GM23338 (cell line): ENCODE data around the gene DCLK3. TPM values are rescaled to one million over a fixed set of nuclear protein-coding genes. Genes with fewer than 3 reads are reported as not detected.
A peak's percentile ranks its signal among the peaks of the same experiment; 100 is the strongest.

Source experiments
- ATAC-seq: fragments of 200-7000 bp; cut with Tn5 transposase; 3 replicates; pipeline ENCODE4 v1.9.1; 2020
- DNase-seq: peaks from one replicate; pipeline ENCODE4 v3.0.0-alpha.2; 2015; ENCODE audit warnings: low spot score
- H2AFZ ChIP-seq: fragments of 200-600 bp; sonication (generic); 2 replicates; pipeline ENCODE4 v1.8.0; 2016; ENCODE audit warnings: antibody characterized with exemption, mild to moderate bottlenecking, moderate library complexity
- H3F3A ChIP-seq: fragments of 200-600 bp; sonication (generic); replicated peaks from 2 replicates; pipeline ENCODE4 v1.8.0; 2017; ENCODE audit warnings: antibody characterized with exemption, mixed run types, low read depth
- H3K27ac ChIP-seq: fragments of 200-600 bp; sonication (generic); 2 replicates; pipeline ENCODE4 v1.6.1; 2016; ENCODE audit warnings: low read depth
- H3K27me3 ChIP-seq: fragments of 200-600 bp; sonication (generic); 2 replicates; pipeline ENCODE4 v1.8.0; 2016; ENCODE audit warnings: mild to moderate bottlenecking, mixed run types, moderate library complexity; ENCODE audit not compliant: insufficient read depth
- H3K36me3 ChIP-seq: fragments of 200-600 bp; sonication (generic); 2 replicates; pipeline ENCODE4 v1.8.0; 2016; ENCODE audit warnings: mild to moderate bottlenecking; ENCODE audit not compliant: insufficient read depth
- H3K4me1 ChIP-seq: fragments of 200-600 bp; sonication (generic); 2 replicates; pipeline ENCODE4 v1.8.0; 2016; ENCODE audit warnings: mild to moderate bottlenecking, moderate library complexity; ENCODE audit not compliant: insufficient read depth
- H3K4me2 ChIP-seq: fragments of 200-600 bp; sonication (generic); 2 replicates; pipeline ENCODE4 v1.7.1; 2017; ENCODE audit warnings: mixed run types
- H3K4me3 ChIP-seq: fragments of 200-600 bp; sonication (generic); 2 replicates; pipeline ENCODE4 v1.6.1; 2016; ENCODE audit warnings: mixed run types
- H3K79me2 ChIP-seq: fragments of 200-600 bp; sonication (generic); replicated peaks from 2 replicates; pipeline ENCODE4 v1.8.0; 2017; ENCODE audit warnings: mild to moderate bottlenecking; ENCODE audit not compliant: insufficient read depth
- H3K9me2 ChIP-seq: fragments of 200-600 bp; sonication (generic); 2 replicates; pipeline ENCODE4 v1.8.0; 2017; ENCODE audit not compliant: insufficient read depth
- H4K20me1 ChIP-seq: fragments of 200-600 bp; sonication (generic); replicated peaks from 2 replicates; pipeline ENCODE4 v1.8.0; 2017; ENCODE audit warnings: mild to moderate bottlenecking; ENCODE audit not compliant: insufficient read depth
- H3K27ac Mint-ChIP-seq: 2 replicates; pipeline ENCODE4 v1.8.0; 2020; ENCODE audit warnings: inconsistent platforms, mild to moderate bottlenecking, moderate library complexity, mixed read lengths
- H3K27me3 Mint-ChIP-seq: 3 replicates; pipeline ENCODE4 v1.8.0; 2022; ENCODE audit warnings: low read depth, mild to moderate bottlenecking, moderate library complexity, mixed read lengths, inconsistent platforms; ENCODE audit not compliant: insufficient read depth, poor library complexity
- H3K36me3 Mint-ChIP-seq: 3 replicates; pipeline ENCODE4 v1.8.0; 2021; ENCODE audit warnings: low read depth, mild to moderate bottlenecking, inconsistent platforms, moderate library complexity, mixed read lengths
- H3K4me1 Mint-ChIP-seq: 3 replicates; pipeline ENCODE4 v1.8.0; 2020; ENCODE audit warnings: mild to moderate bottlenecking, inconsistent platforms, mixed read lengths
- H3K4me3 Mint-ChIP-seq: 3 replicates; pipeline ENCODE4 v1.8.0; 2021; ENCODE audit warnings: moderate library complexity, mild to moderate bottlenecking, inconsistent platforms, mixed read lengths
- H3K9me3 Mint-ChIP-seq: 3 replicates; pipeline ENCODE4 v1.8.0; 2020; ENCODE audit warnings: moderate library complexity, mild to moderate bottlenecking, inconsistent platforms, mixed read lengths
- CTCF ChIP-seq, 2 experiments: fragments of 200-600 bp in 1 of 2; sonication (generic) in 1 of 2; conservative IDR thresholded peaks; 2 replicates each; pipeline versions ENCODE4 v1.5.1 to v1.6.1; 2016 to 2017; ENCODE audit warnings: antibody characterized with exemption in 2 of 2, low read depth in 2 of 2, mild to moderate bottlenecking in 2 of 2, moderate library complexity in 1 of 2
- ETS1 ChIP-seq: IDR thresholded peaks from 2 replicates; pipeline ENCODE4 v1.6.1; 2016; ENCODE audit warnings: antibody characterized with exemption
- EZH2phosphoT487 ChIP-seq: fragments of 200-600 bp; sonication (generic); IDR thresholded peaks from one replicate; pipeline ENCODE4 v1.8.1; 2018; ENCODE audit warnings: antibody characterized with exemption; ENCODE audit not compliant: unreplicated experiment
- NANOG ChIP-seq: IDR thresholded peaks from 2 replicates; pipeline ENCODE4 v1.6.1; 2016; ENCODE audit warnings: antibody characterized with exemption, borderline replicate concordance
- POLR2AphosphoS5 ChIP-seq: IDR thresholded peaks from 2 replicates; pipeline ENCODE4 v1.6.1; 2016; ENCODE audit warnings: antibody characterized with exemption, low read depth
- REST ChIP-seq: IDR thresholded peaks from one replicate; pipeline ENCODE4 v1.6.1; 2018; ENCODE audit warnings: antibody characterized with exemption; ENCODE audit not compliant: unreplicated experiment
- ZNF114 ChIP-seq: fragments of 250-450 bp; sonication (Bioruptor Pico); IDR thresholded peaks from 2 replicates; pipeline ENCODE4 v1.5.0; 2020; ENCODE audit warnings: mild to moderate bottlenecking, moderate library complexity
- ZNF462 ChIP-seq: fragments of 250-450 bp; sonication (Bioruptor Pico); IDR thresholded peaks from 2 replicates; pipeline ENCODE4 v1.5.0; 2020; ENCODE audit warnings: mild to moderate bottlenecking, moderate library complexity
- polyA plus RNA-seq: library from polyadenylated mRNA; unstranded; fragments of >200 nt; fragmentation: Nextera tagmentation; extraction: Ambion mirVana; gene quantifications from 2 replicates; pipeline ENCODE4 v1.2.1, GENCODE V29; 2016
- total RNA-seq: library from RNA; depleted of rRNA; stranded (reverse); fragments of >200 nt; shearing (Covaris generic); gene quantifications from 2 replicates; pipeline ENCODE4 v1.2.3, GENCODE V29; 2014

Gene DCLK3
- total and polyA plus RNA-seq, 2 experiments from 2014 or later, result 0.40 to 0.66 TPM

- no peaks in the 10 kb centered on the region for H3K27me3 ChIP-seq
- DNase-seq, result peak; percentile 13
- H3K4me1 ChIP-seq, result no peaks in the 10 kb centered on the region
- H3F3A ChIP-seq, result no peaks in the 10 kb centered on the region
- Mint-ChIP-seq H3K4me3 (no peak overlapping the region), H3K27ac (no peak overlapping the region), H3K36me3 (peaks cover 17% of the 10 kb centered on the region), H3K27me3 (peaks cover 2% of the 10 kb centered on the region), H3K9me3 (peaks cover 27% of the 10 kb centered on the region), H3K4me1 (peaks cover 9% of the 10 kb centered on the region; the same call in 2 of the 3 replicates)
- ATAC-seq, result no peak
- H3K4me3 ChIP-seq, result no peak overlapping the region
- H2AFZ ChIP-seq, result 0 out of 2 replicates have a peak overlapping the region, but pooled peaks have one; percentile 77
- 0 out of 2 replicates have a peak, but pooled peaks cover 4% of the 10 kb centered on the region for H3K9me2 ChIP-seq
- no peaks in the 10 kb centered on the region for H3K79me2 ChIP-seq
- H4K20me1 ChIP-seq, result no peaks in the 10 kb centered on the region
- no peak overlapping the region for H3K4me2 ChIP-seq
- TF ChIP-seq ZNF462 (CRISPR knock-in tag) (no peak), EZH2phosphoT487 (no peak), POLR2AphosphoS5 (no peak), NANOG (no peak), REST (no peak), ETS1 (no peak), ZNF114 (no peak), CTCF (conservative IDR thresholded peaks at IDR 0.05; ENCODE audit: low read depth in 2 of 2) (no peak)
- H3K27ac ChIP-seq, result no peak overlapping the region
- H3K36me3 ChIP-seq, result no peaks in the 10 kb centered on the region
Measured at GRCh38 chr3:36677331-36678007, 86.9 kb downstream of the DCLK3 start.
